GM21825 (cell line): ENCODE data around the gene CACNA1C.

ENCODE experiments used
- ATAC-seq: cut with Tn5 transposase; IDR thresholded peaks from one replicate; pipeline ENCODE4 v1.9.1; 2021; ENCODE audit warnings: mild to moderate bottlenecking, moderate library complexity; ENCODE audit not compliant: unreplicated experiment

CACNA1C gene

GRCh38 chr12:2492236-2492635, 439.4 kb downstream of the CACNA1C start:
- ATAC-seq, result no peak

- ATAC-seq, result no peak
These were observed 440.3 kb downstream of the CACNA1C start for GRCh38 chr12:2493086-2493485.

GRCh38 chr12:2494486-2495192, 441.9 kb downstream of the CACNA1C start:
- no peak for ATAC-seq

GRCh38 chr12:2495417-2496112, 442.8 kb downstream of the CACNA1C start:
- no peak for ATAC-seq

- ATAC-seq, result no peak
These were observed 446.2 kb downstream of the CACNA1C start for GRCh38 chr12:2498964-2499500.

GRCh38 chr12:2501464-2502191, 448.8 kb downstream of the CACNA1C start:
- ATAC-seq, result no peak

GRCh38 chr12:2503036-2503435, 450.2 kb downstream of the CACNA1C start:
- no peak for ATAC-seq

GRCh38 chr12:2503762-2504161, 451.0 kb downstream of the CACNA1C start:
- ATAC-seq, result no peak

- ATAC-seq, result no peak
These were observed 451.8 kb downstream of the CACNA1C start for GRCh38 chr12:2504577-2504976.

GRCh38 chr12:2507814-2508213, 455.0 kb downstream of the CACNA1C start:
- no peak for ATAC-seq

- ATAC-seq, result no peak
These were observed 456.4 kb downstream of the CACNA1C start for GRCh38 chr12:2509137-2509536.

- no peak for ATAC-seq
These were observed 457.3 kb downstream of the CACNA1C start for GRCh38 chr12:2510045-2510444.

- no peak for ATAC-seq
These were observed 460.6 kb downstream of the CACNA1C start for GRCh38 chr12:2513141-2514037.

- no peak for ATAC-seq
These were observed 461.2 kb downstream of the CACNA1C start for GRCh38 chr12:2514038-2514340.

GRCh38 chr12:2520722-2521246, 468.0 kb downstream of the CACNA1C start:
- no peak for ATAC-seq

- ATAC-seq, result no peak
These were observed 470.5 kb downstream of the CACNA1C start for GRCh38 chr12:2523317-2523716.

GRCh38 chr12:2523844-2524243, 471.1 kb downstream of the CACNA1C start:
- ATAC-seq, result no peak

GRCh38 chr12:2526371-2526770, 473.6 kb downstream of the CACNA1C start:
- ATAC-seq, result no peak

GRCh38 chr12:2528001-2528400, 475.2 kb downstream of the CACNA1C start:
- no peak for ATAC-seq

GRCh38 chr12:2529807-2530206, 477.0 kb downstream of the CACNA1C start:
- ATAC-seq, result no peak

- no peak for ATAC-seq
These were observed 478.6 kb downstream of the CACNA1C start for GRCh38 chr12:2531371-2531770.
